ENCODE measurements around the gene DENND1A.
A peak's percentile ranks its signal among the peaks of the same experiment; 100 is the strongest.

The DENND1A gene

GRCh38 chr9:123357743-123358059, 572.2 kb downstream of the DENND1A start:
- no peak overlapping the region for H3K4me3 ChIP-seq (ENCODE audit: low read depth, low read length)
- DNase-seq (ENCODE audit: low read depth): no peak
- TF ChIP-seq CTCF (conservative IDR thresholded peaks at IDR 0.05; ENCODE audit: low read depth, low read length): no peak

- DNase-seq (ENCODE audit: low read depth): no peak
- no peak overlapping the region for H3K4me3 ChIP-seq (ENCODE audit: low read depth, low read length)
- no peak for TF ChIP-seq CTCF (conservative IDR thresholded peaks at IDR 0.05; ENCODE audit: low read depth, low read length)
Observed at GRCh38 chr9:123356851-123357742, 572.8 kb downstream of the DENND1A start.

GRCh38 chr9:123355761-123356431, 574.0 kb downstream of the DENND1A start, which contains the start of gene CRB2:
Gene CRB2, plus strand, starts transcription at chr9:123356197. Its CDS starts 64 bp downstream, at chr9:123356261.
- H3K4me3 ChIP-seq (ENCODE audit: low read depth, low read length): no peak within 1 kb of the TSS

GRCh38 chr9:123354806-123355508, 575.0 kb downstream of the DENND1A start:
- H3K4me3 ChIP-seq (ENCODE audit: low read depth, low read length): no peak overlapping the region
- no peak for DNase-seq (ENCODE audit: low read depth)
- TF ChIP-seq CTCF (conservative IDR thresholded peaks at IDR 0.05; ENCODE audit: low read depth, low read length): no peak

More at GRCh38 chr9:123355761-123356431, 574.0 kb downstream of the DENND1A start, which contains the start of gene CRB2:
- TF ChIP-seq CTCF (conservative IDR thresholded peaks at IDR 0.05; ENCODE audit: low read depth, low read length): peak; percentile 2
- no peak for DNase-seq (ENCODE audit: low read depth)

GRCh38 chr9:123353984-123354591, 575.8 kb downstream of the DENND1A start:
- no peak overlapping the region for H3K4me3 ChIP-seq (ENCODE audit: low read depth, low read length)
- TF ChIP-seq CTCF (conservative IDR thresholded peaks at IDR 0.05; ENCODE audit: low read depth, low read length): peak; percentile 85
- DNase-seq (ENCODE audit: low read depth): peak; percentile 66

- no peak overlapping the region for H3K4me3 ChIP-seq (ENCODE audit: low read depth, low read length)
- no peak for DNase-seq (ENCODE audit: low read depth)
- no peak for TF ChIP-seq CTCF (conservative IDR thresholded peaks at IDR 0.05; ENCODE audit: low read depth, low read length)
Observed at GRCh38 chr9:123353041-123353440, 576.9 kb downstream of the DENND1A start.
